Stimulated activated CD4-positive, alpha-beta T cell treated with anti-CD3 and anti-CD28 coated beads, TNF-alpha, amount 100 ng/mL, for 1 hour (primary cell): ENCODE measurements around the gene SKIDA1.

Source experiments
- DNase-seq, 3 donors: peaks; one replicate each; pipeline ENCODE4 v3.0.0-alpha.2; 2020; ENCODE audit warnings: low read depth in 3 of 3, low spot score in 1 of 3

Gene SKIDA1

DNA sequence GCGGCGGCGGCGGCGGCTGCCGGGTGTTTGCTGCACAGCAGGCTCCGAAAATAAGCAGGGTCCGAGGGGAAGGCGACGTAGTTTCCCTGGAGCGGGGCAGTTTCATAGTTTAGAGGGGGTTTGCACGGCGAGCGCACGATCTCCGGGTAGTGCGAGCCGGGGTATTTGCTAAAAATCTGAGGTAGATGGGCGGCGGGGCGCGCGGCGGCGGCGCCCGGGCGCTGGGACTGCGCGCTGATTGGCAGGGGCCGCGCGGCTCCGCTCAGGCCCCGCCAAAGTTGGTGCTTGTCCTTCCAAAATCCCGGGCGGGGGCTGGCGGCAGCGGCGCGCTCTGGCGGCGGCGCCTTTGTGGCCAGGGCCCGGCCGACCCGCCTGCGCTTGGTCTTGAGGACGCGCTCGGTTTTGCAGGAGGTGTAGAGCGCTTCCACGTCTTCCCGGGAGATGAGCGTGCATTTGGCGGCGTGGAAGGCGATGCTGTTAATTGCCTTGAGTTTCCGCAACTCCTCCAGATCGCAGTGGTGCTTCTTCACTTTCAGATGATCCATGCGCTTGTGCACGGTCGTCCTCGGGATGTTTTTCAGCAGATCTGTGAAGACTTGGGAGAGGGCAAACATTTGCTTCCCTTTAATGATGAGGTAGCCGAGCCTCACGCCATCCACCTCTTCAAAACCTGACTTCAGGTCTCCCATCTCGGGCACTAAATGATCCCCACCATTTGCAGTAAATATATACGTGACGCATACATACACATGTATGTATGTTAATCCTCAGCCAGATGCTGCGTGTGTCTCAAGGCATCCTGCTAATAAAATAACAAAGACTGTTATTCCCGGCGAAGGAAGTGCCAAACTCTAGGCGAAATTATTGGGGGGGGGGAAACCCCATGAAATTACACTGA, 8.1 kb downstream of the SKIDA1 start:
- no peak for DNase-seq

DNA sequence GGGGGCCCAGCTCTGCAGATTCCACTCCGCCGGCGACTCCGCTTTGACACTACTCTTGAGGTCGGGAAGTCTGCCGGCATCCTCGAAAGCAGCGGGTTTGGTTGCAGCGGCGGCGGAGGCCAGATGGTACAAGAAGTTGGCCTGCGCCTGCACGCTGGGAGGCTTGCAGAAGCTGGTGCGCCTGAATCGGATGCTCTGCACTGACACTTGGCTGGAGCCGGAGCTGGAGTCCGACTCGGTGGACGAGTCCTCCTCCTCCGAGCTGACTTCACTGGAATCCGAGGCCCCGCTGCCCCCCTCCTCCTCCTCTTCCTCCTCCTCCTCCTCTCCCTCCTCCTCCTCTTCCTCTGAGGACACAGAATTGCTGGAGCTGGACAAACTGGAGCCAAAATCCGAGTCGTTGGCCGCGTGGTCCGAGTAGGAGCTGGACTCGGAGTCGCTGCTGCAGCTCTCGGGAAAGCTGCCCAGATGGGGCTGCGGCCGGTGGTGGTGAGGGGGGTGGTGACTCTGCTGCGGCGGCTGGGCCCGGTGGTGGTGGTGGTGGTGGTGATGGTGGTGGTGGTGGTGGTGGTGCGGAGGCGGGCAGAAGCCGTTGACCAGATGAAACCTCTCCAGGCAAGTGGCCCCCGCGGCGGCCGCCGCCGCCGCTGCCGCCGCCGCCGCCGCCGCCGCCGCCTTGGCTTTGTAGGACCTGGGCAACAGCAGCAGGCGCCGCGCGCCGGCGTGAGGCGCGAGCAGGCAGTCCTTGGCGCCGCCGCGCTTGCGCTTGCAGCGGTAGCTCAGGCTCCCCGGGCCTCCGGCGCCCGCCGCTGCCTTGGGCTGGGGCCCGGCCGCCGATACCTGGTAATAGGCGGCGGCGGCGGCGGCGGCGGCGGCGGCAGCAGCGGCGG, 9.0 kb downstream of the SKIDA1 start:
- peak in 1 of 3 donors; percentile 28 for DNase-seq

DNA sequence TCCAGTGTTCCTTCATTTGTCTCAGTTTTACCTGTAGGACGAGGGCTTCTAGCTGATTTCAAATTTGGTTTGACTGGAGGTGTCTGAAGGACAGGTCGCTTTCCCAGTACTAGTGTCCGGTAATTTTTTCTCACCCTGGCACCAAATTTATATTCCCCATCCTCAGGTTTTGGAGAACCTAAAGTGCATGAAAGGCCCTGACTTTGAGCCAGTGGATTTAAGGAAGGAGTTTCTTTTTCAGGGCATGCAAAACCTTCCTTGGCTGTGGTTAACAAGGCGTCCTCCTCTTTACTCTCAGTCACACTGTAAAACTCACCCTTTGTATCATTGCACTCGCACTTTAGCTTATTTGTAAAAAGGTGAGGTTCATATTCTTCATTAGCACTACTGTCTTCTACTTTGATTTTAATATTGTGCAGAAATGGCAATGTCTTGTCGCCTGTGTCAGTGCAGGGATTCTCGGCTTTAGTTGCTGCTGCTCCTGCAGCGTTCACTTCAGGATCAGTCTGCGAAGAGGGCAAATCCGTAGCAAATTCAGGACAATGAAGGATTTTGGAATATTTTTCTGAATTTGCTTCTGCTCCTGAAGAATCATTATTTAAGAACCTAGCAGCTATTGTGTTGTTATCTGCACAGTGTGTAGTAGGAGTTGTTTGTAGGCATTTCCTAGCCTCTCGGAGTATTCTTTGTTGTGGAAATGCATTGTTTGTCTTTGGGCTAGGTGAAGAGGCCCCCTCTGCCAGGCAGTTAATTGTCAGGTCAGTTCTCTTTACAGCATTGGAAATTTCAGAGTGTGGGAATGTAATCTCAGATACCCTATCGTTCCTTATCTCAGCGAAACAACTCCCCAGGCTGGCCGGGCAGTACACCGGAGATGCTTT, 9.9 kb downstream of the SKIDA1 start:
- no peak for DNase-seq

DNA sequence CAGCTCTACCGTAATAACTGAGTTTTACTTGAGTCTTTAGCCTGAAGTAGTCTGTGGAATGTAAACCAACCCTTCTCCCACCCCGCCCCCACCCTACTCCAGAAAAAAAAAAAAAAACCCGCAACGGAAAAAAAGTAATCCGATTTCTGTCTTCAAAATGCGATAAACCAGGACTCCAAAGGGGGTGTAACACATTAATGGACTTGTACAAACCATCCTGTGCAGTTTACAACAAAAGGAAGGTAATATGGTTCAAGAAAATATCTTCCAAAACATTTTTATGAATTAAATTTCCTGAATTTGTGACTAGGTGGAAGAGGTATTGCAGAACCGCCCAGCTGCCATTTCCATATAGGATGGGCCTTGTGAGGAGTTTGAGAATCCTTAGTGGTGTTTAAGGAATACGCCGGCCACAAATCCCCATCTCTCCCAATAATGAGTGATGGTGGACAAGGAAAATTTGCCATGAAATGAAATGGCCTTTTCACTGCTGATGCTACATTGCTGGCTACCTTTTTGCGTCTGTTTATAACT, 10.6 kb downstream of the SKIDA1 start:
- no peak for DNase-seq

DNA sequence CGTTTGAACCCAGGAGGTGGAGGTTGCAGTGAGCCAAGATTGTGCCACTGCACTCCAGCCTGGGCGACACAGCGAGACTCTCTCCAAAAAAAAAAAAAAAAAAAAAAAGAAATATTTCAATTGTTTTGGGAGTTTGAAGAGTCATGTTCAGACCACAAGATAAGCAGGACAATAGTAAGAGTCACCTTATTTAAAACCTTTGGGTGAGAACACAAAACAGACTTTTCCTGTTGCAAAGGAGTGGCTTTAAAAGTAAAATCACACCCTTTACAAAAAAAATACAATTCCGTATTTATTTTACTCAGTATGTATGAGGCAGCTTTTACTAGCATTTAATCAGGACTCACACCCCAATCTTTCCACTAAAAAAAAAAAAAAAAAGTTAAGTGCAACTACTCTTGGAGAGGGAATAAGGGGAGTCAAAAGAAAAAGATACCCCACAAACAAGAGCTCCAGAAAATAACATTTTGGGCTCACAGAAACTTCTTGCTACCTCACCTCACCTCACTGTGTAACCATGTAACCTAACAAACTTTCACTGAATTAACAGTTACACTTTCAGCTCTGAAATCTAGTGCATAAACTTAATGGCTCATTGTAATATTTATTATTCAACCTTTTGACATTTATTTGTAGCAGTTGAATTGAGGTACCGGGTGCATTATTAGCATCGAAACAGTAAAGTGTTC, 11.2 kb downstream of the SKIDA1 start:
- DNase-seq, result no peak

DNA sequence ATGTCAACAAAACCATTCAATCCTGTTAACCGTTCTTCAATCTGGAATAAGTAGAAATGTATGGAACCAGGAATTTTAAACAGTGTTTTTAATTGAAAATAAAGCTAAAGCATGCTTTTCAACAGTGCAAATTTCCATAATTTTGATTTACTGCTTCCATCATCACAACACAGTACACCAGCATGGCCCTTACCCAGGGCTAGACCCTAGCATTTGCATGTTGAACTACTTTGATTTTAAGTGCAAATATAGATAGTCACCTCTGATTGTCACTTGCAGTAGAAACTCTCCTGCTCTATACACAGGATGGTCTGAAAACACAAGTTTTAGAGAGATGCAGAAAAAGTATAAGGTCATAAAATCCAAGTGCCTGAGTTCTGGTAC, 12.1 kb downstream of the SKIDA1 start:
- DNase-seq, result no peak

DNA sequence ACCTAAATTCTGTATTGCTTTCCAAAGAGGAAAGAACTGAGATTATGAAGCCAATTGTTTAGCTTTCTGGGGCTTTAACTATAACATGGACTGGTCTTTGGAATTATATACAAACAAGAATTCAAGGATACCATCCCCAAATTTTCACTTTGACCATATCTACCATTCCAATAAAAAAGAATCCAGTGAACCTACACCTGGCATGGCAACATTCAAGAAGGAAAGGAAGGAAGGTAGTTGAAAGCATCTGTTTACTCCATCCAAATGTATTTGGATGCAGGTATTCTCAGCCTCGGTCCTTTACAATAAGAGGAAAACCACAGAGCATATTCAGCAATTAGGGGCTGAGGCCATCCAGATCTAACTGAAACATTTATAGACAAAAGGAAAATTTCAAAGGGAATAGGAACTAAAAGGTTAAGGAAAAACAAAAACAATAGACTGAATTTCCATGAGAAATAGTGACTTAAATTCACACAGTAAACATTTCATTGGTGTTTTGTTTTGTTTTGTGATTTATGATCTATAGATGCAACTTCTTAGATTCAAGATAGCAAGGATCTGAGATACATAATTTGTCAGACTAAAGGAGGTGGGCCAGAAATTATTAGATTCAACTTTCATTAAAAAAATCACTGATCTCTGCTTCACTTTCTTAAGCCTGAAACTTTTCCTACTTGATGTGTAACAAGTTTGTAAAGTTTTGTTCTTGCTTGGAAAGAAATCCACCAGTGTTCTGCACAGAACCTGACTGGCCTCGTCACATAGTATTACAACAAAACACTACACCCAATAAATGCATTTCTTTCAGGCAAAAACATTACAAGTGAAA, 12.7 kb downstream of the SKIDA1 start:
- DNase-seq, result no peak

DNA sequence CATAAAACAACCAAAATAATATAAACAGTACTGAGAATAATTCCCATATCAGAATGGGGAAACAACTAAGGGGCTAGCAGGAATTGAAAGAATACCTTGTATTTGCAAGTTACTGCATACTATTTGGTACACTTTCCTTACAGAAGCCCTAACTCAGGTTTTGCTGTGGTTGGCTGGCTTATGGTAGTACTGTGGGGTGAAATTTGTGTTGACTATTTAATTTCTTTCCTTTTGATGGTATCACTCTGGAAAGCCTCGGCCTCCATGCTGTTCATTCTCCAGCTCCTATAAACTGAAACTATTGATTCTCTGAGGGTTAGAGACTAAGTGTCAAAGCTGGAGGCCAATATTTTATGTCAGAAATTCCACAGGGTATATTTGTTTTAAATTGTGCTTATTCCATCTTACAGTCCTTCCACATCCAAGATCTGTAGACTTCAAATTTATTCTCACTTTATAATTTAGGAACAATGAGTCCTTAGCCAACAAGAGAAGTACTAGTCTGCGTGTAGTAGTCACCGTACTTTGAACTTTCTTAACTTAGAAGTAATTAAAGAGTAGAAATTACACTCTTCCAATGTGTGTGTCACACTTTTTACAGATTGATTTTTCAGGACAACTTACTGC, 13.4 kb downstream of the SKIDA1 start:
- DNase-seq, result no peak

DNA sequence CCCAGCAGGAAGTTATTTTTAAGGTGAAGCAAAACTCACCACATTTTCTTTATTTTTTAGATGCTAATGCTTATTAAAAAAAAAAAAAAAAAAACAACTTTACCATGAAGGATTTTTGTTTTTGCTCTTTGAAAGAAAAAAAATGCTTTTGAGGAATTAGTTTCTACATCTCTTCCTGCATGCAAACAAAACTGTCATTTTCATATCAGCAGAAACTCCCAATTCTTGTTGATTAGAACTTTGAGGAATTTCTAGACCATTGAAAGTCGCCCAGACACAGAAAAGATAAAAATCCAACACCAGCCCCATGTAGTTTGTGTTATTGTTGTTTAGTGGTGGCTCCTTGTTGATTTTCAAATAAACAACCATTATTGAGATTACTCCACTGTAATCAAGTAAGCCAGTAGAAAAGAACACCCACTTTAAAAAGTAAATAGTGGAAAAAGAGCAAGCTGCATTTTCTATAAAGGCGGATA, 14.3 kb downstream of the SKIDA1 start:
- DNase-seq, result no peak

DNA sequence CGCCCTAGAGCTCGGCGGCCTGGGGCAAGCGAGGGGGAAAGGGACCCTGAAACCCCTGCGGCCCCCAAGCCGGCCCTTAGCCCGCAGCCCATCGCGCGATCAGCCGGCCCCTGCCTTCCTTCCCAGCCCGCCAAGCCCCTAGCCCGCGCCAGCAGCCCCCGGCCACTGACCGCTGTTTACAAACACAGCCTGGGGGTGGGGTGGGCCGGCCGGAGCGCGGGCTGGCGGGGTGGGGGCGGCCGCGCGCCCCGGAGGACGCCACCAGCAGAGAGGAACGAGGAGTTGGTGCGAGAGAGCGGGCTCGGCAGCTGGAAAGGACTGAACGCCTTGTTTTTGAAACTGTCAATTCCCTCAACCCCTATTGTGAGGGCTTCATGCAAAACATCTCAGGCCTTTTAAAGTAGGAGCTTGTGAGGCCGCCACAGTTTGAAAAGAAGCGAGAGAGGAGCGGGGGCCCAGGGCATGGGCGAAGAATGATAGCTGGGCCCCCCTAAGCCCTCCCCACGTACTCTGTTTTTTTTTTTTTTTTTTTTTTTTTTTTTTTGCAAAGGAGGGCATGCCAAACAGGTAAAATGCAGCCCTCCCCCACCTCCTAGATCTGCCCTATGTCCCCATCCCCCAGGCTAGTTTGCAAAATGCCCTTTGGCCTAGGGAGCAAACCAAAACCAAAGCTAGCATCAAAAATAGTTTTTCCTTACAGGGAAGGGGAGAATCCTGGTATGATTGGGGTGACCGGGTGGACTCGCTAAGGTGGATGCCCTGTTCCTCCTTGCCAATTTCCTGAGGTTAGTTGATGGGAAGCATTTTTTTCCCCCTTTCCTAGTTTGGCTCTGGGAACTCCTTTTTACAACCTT, 15.0 kb downstream of the SKIDA1 start:
- DNase-seq, result no peak

DNA sequence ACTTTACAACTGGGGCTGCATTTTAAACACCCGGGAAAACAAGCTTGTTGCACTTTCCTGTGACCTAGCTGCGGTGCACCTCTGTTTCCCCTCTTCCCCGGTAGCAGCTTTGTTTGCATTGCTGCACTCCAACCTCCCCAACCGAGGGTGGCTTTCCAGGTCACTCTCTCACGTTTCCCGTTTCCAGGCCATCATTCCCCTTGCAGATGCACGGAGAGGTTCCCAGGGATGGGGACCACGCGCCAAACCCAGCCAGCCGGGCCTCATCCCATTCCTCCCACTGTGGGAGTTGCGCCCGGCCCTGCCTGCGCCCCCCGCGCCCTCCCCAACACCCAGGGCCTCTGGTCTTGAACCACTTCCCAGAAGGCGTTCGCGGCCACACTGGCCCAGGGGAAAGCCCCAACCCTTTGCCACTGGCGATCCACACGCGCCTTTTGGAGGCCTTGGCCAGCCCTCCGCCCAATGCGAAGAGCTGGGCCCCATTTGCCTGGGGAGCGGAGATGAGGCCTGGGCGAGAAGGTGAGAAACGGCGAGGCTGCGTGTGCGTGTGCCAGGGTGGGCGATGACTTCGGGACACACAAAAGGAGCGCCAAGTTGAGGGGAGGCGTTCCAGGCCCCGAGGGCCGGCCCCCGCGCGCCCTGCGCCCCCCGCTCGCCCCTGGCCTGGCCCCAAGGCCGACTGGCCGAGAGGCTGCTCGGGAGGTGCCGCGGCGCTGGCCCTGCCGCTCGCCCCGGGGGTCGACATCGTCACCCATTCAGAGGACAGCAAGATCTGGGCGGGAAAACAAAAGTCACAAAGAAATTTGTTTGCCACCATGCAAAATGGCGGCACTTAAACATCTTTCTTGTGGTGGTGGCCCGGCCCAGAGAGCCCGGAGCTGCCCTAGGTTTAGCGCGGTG, 15.9 kb downstream of the SKIDA1 start:
- DNase-seq, result no peak

DNA sequence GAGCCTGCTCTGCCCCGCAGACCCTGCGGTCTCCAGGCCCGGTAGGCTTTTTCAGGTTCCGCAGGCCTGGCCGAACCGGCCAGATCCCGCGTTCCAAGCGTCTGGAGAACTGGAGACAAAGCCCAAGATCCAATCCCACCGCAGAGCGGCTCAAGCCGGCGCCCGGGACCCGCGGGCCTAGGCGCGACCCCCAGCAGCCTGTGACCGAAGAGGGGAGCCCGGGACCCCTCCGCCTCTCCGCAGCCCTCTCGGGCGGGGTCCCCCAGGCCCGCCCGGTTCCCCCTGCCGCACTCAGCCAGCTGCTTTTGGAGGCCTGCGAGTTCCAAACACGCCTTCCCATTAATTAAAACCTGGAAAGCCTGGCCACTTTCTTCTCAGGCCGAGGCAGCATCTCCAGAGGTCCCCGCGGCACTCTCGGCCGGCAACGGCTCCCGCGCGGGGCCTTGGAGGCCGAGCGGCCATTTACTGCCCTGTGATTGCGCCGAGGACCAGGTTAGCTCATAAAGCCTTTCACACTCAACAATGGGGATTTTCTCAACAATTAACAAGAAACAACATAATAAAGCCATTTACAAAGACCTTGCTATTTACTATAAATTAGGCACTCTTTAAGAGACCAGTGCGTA, 16.7 kb downstream of the SKIDA1 start:
- DNase-seq, result no peak

DNA sequence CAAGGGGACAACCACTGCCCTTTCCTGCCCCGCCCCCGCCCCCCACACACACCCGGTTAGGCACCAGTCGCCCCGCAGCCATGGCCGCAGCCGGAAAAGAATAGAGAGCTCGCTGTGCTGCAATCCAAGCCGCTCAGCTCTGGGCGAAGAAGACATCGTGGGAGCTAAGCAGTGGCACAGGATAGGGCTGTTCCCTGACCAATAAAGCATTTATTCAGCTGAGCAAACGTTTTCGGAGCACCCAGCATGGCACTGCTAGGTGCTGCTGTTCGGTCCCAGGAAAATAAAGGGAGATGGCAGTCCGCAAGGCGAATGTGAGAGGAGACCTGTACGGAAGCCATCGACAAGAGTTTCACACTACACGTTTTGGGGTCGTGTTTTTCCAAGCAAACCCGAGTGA, 18.3 kb downstream of the SKIDA1 start:
- no peak for DNase-seq

DNA sequence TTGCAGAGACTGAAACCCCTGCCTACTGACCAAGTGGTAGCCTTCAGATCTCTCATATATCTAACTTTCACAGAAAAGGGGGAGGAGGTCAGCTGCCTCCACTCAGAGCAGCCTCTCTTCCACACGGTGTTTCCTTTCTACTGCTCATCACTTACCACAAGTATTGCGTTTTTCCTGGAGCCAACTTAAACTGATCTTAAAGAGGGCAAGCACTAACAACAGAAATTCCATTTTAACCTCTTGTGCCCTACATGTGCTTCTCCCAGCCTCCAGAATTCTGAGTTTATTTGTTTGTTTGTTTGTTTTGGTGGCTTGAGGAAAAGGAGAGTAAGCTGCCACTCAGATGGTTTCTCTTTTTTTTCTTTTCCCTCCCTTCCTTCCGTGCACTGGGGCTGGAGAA, 19.1 kb downstream of the SKIDA1 start:
- DNase-seq, result no peak

DNA sequence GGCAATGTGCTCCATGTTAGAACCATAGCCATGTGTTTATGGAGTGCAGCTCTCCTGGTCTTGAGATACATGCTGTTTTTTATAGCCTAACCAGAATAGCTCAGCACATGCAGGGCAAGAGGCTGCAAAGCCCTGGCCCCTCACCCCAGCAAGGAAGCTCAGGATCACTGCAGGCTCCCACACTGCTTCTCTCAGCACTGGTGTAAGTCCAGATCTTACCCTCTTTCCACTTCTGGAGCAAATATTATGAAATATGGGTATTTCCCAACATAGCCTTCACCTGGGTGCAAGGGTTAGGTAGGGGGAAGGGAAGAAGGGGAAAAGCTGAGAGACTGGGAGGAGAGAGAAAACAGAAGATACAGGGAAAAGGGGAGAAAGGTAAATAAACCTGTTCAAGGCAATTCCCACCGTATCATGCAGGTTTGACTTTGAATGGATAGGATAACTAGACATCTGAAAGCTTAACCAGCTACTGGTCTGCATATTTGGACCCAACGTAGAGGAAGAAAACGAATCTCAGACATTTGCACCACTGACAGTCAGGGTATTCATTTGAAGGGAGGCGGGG, 19.7 kb downstream of the SKIDA1 start:
- DNase-seq, result no peak

DNA sequence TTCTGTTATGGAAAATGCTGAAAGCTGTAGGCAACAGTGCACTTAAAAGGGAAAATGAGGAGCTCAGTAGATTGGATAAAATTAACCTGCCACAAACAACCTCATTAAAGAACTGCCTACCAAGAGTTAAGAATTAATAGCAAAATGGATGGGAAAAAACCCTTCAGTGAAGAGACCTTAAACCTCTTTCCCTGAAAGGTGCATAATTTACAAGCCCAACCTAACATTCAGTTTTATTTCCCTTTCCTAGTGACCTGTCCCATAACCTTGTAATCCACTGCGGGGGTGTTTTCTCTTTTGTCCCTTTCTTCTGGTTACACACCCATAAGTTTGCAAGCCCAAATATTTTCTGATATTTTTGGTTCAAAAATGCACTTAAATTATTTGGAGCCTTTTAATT, 21.9 kb downstream of the SKIDA1 start:
- DNase-seq, result no peak
